Measurements from ENCODE around the gene CPXM2.

Gene CPXM2

GRCh38 chr10:123833170-123833850 is 58.3 kb downstream of the CPXM2 start:
- DNase-seq (ENCODE audit: extremely low spot score): no peak
- ChIA-PET POLR2A (no interaction called here), CTCF (no interaction called here)
- TF ChIP-seq FOXK2 (IDR thresholded peaks at IDR 0.05) (no peak), CTBP1 (IDR thresholded peaks at IDR 0.05; ENCODE audit: borderline replicate concordance) (no peak), ZNF384 (IDR thresholded peaks at IDR 0.05) (no peak), TARDBP (IDR thresholded peaks at IDR 0.05) (no peak), SP1 (IDR thresholded peaks at IDR 0.05) (no peak), BHLHE40 (IDR thresholded peaks at IDR 0.05; ENCODE audit: borderline replicate concordance) (no peak), FOXA1 (IDR thresholded peaks at IDR 0.05) (no peak), NFRKB (IDR thresholded peaks at IDR 0.05) (no peak), ELF4 (IDR thresholded peaks at IDR 0.05) (no peak), HDGF (IDR thresholded peaks at IDR 0.05; ENCODE audit: borderline replicate concordance) (no peak), ARNT (IDR thresholded peaks at IDR 0.05) (no peak), LEF1 (IDR thresholded peaks at IDR 0.05; ENCODE audit: borderline replicate concordance) (no peak), SUZ12 (IDR thresholded peaks at IDR 0.05) (no peak), L3MBTL2 (conservative IDR thresholded peaks at IDR 0.05) (no peak)
- TF ChIP-seq, protein P1, sequence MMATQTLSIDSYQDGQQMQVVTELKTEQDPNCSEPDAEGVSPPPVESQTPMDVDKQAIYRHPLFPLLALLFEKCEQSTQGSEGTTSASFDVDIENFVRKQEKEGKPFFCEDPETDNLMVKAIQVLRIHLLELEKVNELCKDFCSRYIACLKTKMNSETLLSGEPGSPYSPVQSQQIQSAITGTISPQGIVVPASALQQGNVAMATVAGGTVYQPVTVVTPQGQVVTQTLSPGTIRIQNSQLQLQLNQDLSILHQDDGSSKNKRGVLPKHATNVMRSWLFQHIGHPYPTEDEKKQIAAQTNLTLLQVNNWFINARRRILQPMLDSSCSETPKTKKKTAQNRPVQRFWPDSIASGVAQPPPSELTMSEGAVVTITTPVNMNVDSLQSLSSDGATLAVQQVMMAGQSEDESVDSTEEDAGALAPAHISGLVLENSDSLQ (IDR thresholded peaks at IDR 0.05): no peak

DNA sequence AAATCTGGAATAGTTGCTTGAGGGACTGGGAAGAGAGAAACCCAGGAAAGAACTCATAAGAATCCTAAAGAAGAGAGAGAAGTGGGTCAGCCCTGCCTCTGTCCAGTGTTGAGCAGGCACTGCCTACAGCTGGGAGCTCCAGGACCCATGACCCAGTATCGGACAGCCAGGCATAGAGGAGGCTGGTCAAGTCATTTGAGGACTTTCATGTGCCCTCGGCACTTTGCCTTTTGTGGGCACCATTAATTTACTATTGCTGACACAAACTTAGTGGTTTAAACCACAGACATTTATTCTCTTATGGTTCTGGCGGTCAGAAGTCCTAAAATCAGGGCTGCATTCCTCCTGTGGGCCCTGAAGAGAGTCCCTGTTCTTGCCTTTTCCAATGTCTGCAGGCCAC is 60.3 kb downstream of the CPXM2 start:
- no peak for DNase-seq (ENCODE audit: extremely low spot score)
- ChIA-PET POLR2A (no interaction called here), CTCF (no interaction called here)
- TF ChIP-seq SP1 (IDR thresholded peaks at IDR 0.05) (no peak), FOXM1 (IDR thresholded peaks at IDR 0.05; ENCODE audit: borderline replicate concordance) (no peak), ZNF384 (IDR thresholded peaks at IDR 0.05) (no peak), L3MBTL2 (conservative IDR thresholded peaks at IDR 0.05) (no peak), CTBP1 (IDR thresholded peaks at IDR 0.05; ENCODE audit: borderline replicate concordance) (no peak), TARDBP (IDR thresholded peaks at IDR 0.05) (no peak), ELF4 (IDR thresholded peaks at IDR 0.05) (no peak), FOXK2 (IDR thresholded peaks at IDR 0.05) (no peak), SUZ12 (IDR thresholded peaks at IDR 0.05) (no peak), NFRKB (IDR thresholded peaks at IDR 0.05) (no peak), LEF1 (IDR thresholded peaks at IDR 0.05; ENCODE audit: borderline replicate concordance) (no peak), FOXA1 (IDR thresholded peaks at IDR 0.05) (no peak), BHLHE40 (IDR thresholded peaks at IDR 0.05; ENCODE audit: borderline replicate concordance) (no peak)
- TF ChIP-seq, protein P1 (IDR thresholded peaks at IDR 0.05): no peak

DNA sequence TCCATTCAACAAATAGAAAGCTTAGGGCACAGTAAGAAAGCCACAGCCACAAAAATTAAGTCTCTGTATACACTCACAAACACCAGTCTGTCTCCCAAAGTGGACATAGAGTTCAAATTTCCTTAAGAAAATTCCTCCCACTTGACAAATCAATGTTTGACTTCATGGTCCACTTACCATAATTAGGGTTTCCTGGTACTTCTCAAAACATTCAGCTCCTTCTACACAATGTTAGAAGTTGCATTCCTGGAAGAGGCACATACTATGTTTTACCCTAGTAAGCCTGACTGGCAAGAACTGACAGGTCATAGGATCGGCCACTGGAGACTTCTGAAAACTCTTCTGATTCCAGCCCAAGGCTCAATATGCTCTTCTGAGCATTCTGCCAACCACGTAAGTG is 70.5 kb downstream of the CPXM2 start:
- POLR2A ChIA-PET: no interaction called here
- DNase-seq (ENCODE audit: extremely low spot score): no peak
- TF ChIP-seq TARDBP (IDR thresholded peaks at IDR 0.05) (no peak), HDGF (IDR thresholded peaks at IDR 0.05; ENCODE audit: borderline replicate concordance) (no peak), FOXM1 (IDR thresholded peaks at IDR 0.05; ENCODE audit: borderline replicate concordance) (no peak)
- CTCF ChIA-PET: no interaction called here

GRCh38 chr10:123809632-123810031 is 82.0 kb downstream of the CPXM2 start:
- no peak for TF ChIP-seq NFRKB (IDR thresholded peaks at IDR 0.05)
- no peak for TF ChIP-seq ZNF384 (IDR thresholded peaks at IDR 0.05)
- TF ChIP-seq ELF4 (IDR thresholded peaks at IDR 0.05): no peak
- TF ChIP-seq BHLHE40 (IDR thresholded peaks at IDR 0.05; ENCODE audit: borderline replicate concordance): no peak
- no peak for TF ChIP-seq L3MBTL2 (conservative IDR thresholded peaks at IDR 0.05)
- TF ChIP-seq, protein P1 (IDR thresholded peaks at IDR 0.05): no peak
- no peak for TF ChIP-seq TARDBP (IDR thresholded peaks at IDR 0.05)
- TF ChIP-seq FOXA1 (IDR thresholded peaks at IDR 0.05): no peak
- TF ChIP-seq FOXK2 (IDR thresholded peaks at IDR 0.05): no peak
- DNase-seq (ENCODE audit: extremely low spot score): no peak
- CTCF ChIA-PET: interaction anchor here (0.5 kb wide), 1 partner anchor 179 kb away, joined by 5 read pairs; no protein-coding TSS in a partner anchor
- POLR2A ChIA-PET: no interaction called here

DNA sequence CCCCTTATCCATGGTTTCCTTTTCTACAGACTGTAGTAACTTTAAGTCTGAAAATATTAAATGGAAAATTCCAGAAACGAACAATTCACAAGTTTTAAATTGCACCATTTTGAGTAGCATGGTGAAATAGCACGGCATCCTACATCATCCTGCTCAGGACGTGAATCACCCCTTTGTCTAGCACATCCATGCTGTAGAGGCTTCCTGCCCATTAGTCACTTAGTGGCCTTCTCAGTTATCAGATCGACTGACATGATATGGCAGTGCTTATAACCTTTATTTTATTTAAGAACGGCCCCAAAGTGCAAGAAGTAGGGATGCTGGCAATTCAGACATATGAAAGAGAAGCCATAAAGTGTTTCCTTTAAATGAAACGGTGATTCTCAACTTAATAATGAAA is 82.7 kb downstream of the CPXM2 start:
- TF ChIP-seq BHLHE40 (IDR thresholded peaks at IDR 0.05; ENCODE audit: borderline replicate concordance) (no peak), TARDBP (IDR thresholded peaks at IDR 0.05) (no peak), ARNT (IDR thresholded peaks at IDR 0.05) (no peak), L3MBTL2 (conservative IDR thresholded peaks at IDR 0.05) (no peak), FOXK2 (IDR thresholded peaks at IDR 0.05) (no peak), SUZ12 (IDR thresholded peaks at IDR 0.05) (no peak)
- TF ChIP-seq, protein P1 (IDR thresholded peaks at IDR 0.05): no peak
- POLR2A ChIA-PET: no interaction called here
- no peak for DNase-seq (ENCODE audit: extremely low spot score)
- CTCF ChIA-PET: no interaction called here

- no peak for TF ChIP-seq SP1 (IDR thresholded peaks at IDR 0.05)
- no peak for TF ChIP-seq HDGF (IDR thresholded peaks at IDR 0.05; ENCODE audit: borderline replicate concordance)
- TF ChIP-seq FOXK2 (IDR thresholded peaks at IDR 0.05): no peak
- TF ChIP-seq LEF1 (IDR thresholded peaks at IDR 0.05; ENCODE audit: borderline replicate concordance): no peak
- no peak for TF ChIP-seq SUZ12 (IDR thresholded peaks at IDR 0.05)
- TF ChIP-seq ZNF384 (IDR thresholded peaks at IDR 0.05): no peak
- TF ChIP-seq ELF4 (IDR thresholded peaks at IDR 0.05): no peak
- TF ChIP-seq, protein P1 (IDR thresholded peaks at IDR 0.05): no peak
- no peak for TF ChIP-seq L3MBTL2 (conservative IDR thresholded peaks at IDR 0.05)
- TF ChIP-seq CTBP1 (IDR thresholded peaks at IDR 0.05; ENCODE audit: borderline replicate concordance): no peak
- ChIA-PET POLR2A (no interaction called here), CTCF (no interaction called here)
- DNase-seq (ENCODE audit: extremely low spot score): no peak
These were observed 83.3 kb downstream of the CPXM2 start for GRCh38 chr10:123808286-123808685.
